HCT116 (cell line): ENCODE data around the gene SARS1. TPM values are rescaled to one million over a fixed set of nuclear protein-coding genes. Genes with fewer than 3 reads are reported as not detected.

ENCODE experiments used
- ATAC-seq: fragments of 200-7000 bp; cut with Tn5 transposase; 2 replicates; pipeline ENCODE4 v1.9.1; 2020; ENCODE audit warnings: mild to moderate bottlenecking, moderate library complexity
- BruUV-seq: library from RNA; stranded (reverse); fragments of 400-500 nt; replicated peaks from 2 replicates; lab custom pipeline; 2021; lab: Mats Ljungman, UMichigan
- CTCF ChIA-PET: fragments of 300-600 bp; sonication (Branson Sonifier 250); formaldehyde crosslinking; loops from one replicate; lab custom pipeline; 2021; ENCODE audit warnings: antibody characterized with exemption; lab: Charles Lee
- POLR2A ChIA-PET: fragments of 300-600, 350-600 bp; sonication (Branson Sonifier 250); formaldehyde crosslinking; loops from one replicate; lab custom pipeline; 2021; ENCODE audit warnings: antibody characterized with exemption; lab: Charles Lee
- RAD21 ChIA-PET, 2 experiments: fragments of 300-600 bp; sonication (Branson Sonifier 250); formaldehyde crosslinking; loops; one replicate each; lab custom pipeline; 2023; ENCODE audit warnings: low total read pairs in 2 of 2; ENCODE audit not compliant: uncharacterized antibody in 2 of 2, unreplicated experiment in 2 of 2, low non-redundant PET in 1 of 2; lab: Charles Lee
- DNase-seq: peaks from one replicate; pipeline ENCODE4 v3.0.0-alpha.2; 2010; ENCODE audit warnings: low read depth, low spot score
- H2AFZ ChIP-seq: fragments of 200-600 bp; shearing (Covaris generic), sonication (generic); 2 replicates; pipeline ENCODE4 v1.6.1; 2017; ENCODE audit warnings: low read depth, mixed run types, mixed read lengths, antibody characterized with exemption, low read length; ENCODE audit not compliant: poor library complexity, severe bottlenecking
- H3K27ac ChIP-seq: 2 replicates; pipeline ENCODE4 v1.5.1; 2012; ENCODE audit warnings: low read depth, low read length
- H3K27me3 ChIP-seq: fragments of 200-600 bp; sonication (generic); 2 replicates; pipeline ENCODE4 v1.6.1; 2016; ENCODE audit warnings: mixed run types, low read length, mixed read lengths; ENCODE audit not compliant: insufficient read depth
- H3K36me3 ChIP-seq, 2 experiments: fragments of 200-500 bp in 1 of 2; fragments of 200-600 bp in 1 of 2; sonication (Bioruptor generic) in 1 of 2; sonication (generic) in 1 of 2; 2 replicates each; pipeline versions ENCODE4 v1.5.1 to v1.6.1; 2014 to 2016; ENCODE audit warnings: low read length in 2 of 2, inconsistent platforms in 1 of 2, mixed read lengths in 1 of 2, mixed run types in 1 of 2; ENCODE audit not compliant: insufficient read depth in 2 of 2, control insufficient read depth in 1 of 2
- H3K4me1 ChIP-seq, 2 experiments: fragments of 200-600 bp in 1 of 2; sonication (generic) in 1 of 2; 2 replicates each; pipeline versions ENCODE4 v1.5.1 to v1.6.1; 2012 to 2017; ENCODE audit warnings: low read length in 2 of 2, inconsistent platforms in 1 of 2, mild to moderate bottlenecking in 1 of 2, mixed read lengths in 1 of 2, mixed run types in 1 of 2, moderate library complexity in 1 of 2; ENCODE audit not compliant: insufficient read depth in 2 of 2, control insufficient read depth in 1 of 2
- H3K4me2 ChIP-seq: fragments of 200-600 bp; sonication (generic); 2 replicates; pipeline ENCODE4 v1.6.1; 2017; ENCODE audit warnings: mixed run types, low read length, mixed read lengths
- H3K4me3 ChIP-seq, 2 experiments: fragments of 200-600 bp in 1 of 2; sonication (generic) in 1 of 2; replicated peaks in 1 of 2; 2 replicates each; pipeline ENCODE4 v1.5.1; 2011 to 2016; ENCODE audit warnings: low read length in 2 of 2, control low read depth in 1 of 2, low read depth in 1 of 2, mild to moderate bottlenecking in 1 of 2, mixed read lengths in 1 of 2, mixed run types in 1 of 2
- H3K79me2 ChIP-seq: fragments of 200-600 bp; sonication (generic); 2 replicates; pipeline ENCODE4 v1.6.1; 2017; ENCODE audit warnings: mild to moderate bottlenecking, mixed run types, low read length, moderate library complexity, mixed read lengths; ENCODE audit not compliant: insufficient read depth
- H3K9ac ChIP-seq: fragments of 200-600 bp; sonication (generic); 2 replicates; pipeline ENCODE4 v1.6.1; 2016; ENCODE audit warnings: low read length, mixed read lengths
- H3K9me2 ChIP-seq: fragments of 200-600 bp; sonication (generic), shearing (Covaris generic); 2 replicates; pipeline ENCODE4 v1.6.1; 2017; ENCODE audit warnings: mixed run types, mild to moderate bottlenecking, moderate library complexity; ENCODE audit not compliant: insufficient read depth
- H3K9me3 ChIP-seq, 2 experiments: fragments of 200-500 bp in 1 of 2; fragments of 200-600 bp in 1 of 2; sonication (Bioruptor generic) in 1 of 2; sonication (generic) in 1 of 2; 2 replicates each; pipeline ENCODE4 v1.6.1; 2014 to 2017; ENCODE audit warnings: low read length in 2 of 2, mixed read lengths in 2 of 2, inconsistent platforms in 1 of 2, low read depth in 1 of 2, mild to moderate bottlenecking in 1 of 2, mixed run types in 1 of 2, moderate library complexity in 1 of 2; ENCODE audit not compliant: control insufficient read depth in 1 of 2, insufficient read depth in 1 of 2
- H4K20me1 ChIP-seq: fragments of 200-600 bp; sonication (generic), shearing (Covaris generic); 2 replicates; pipeline ENCODE4 v1.6.1; 2017; ENCODE audit warnings: mixed run types, mild to moderate bottlenecking, moderate library complexity; ENCODE audit not compliant: insufficient read depth
- ATF3 ChIP-seq: IDR thresholded peaks from 2 replicates; pipeline ENCODE4 v1.6.1; 2012
- MAX ChIP-seq: IDR thresholded peaks from 2 replicates; pipeline ENCODE4 v1.6.1; 2012
- POLR2A ChIP-seq: IDR thresholded peaks from 2 replicates; pipeline ENCODE4 v1.7.0; 2011; ENCODE audit warnings: borderline replicate concordance; ENCODE audit not compliant: insufficient read depth, insufficient read length; ENCODE audit errors: extremely low read depth
- RAD21 ChIP-seq: IDR thresholded peaks from 2 replicates; pipeline ENCODE4 v1.6.1; 2012; ENCODE audit warnings: low read depth, mild to moderate bottlenecking
- REST ChIP-seq: IDR thresholded peaks from 2 replicates; pipeline ENCODE4 v1.6.1; 2012; ENCODE audit warnings: low read depth
- SP1 ChIP-seq: IDR thresholded peaks from 2 replicates; pipeline ENCODE4 v1.6.1; 2012; ENCODE audit warnings: low read depth
- ZFX ChIP-seq: fragments of 450-650 bp; IDR thresholded peaks from 2 replicates; pipeline ENCODE4 v1.6.1; 2017
- intact Hi-C: fragments of 100-400 bp; cut with micrococcal nuclease; formaldehyde crosslinking; loops from 2 replicates; pipeline ENCODE4 v1.10.0; 2022
- total RNA-seq: library from RNA; stranded (reverse); gene quantifications from one replicate; pipeline ENCODE4 v1.2.1, GENCODE V29; 2021; ENCODE audit not compliant: unreplicated experiment

Gene SARS1
- total RNA-seq, 1 experiment from 2014 or later: 206 TPM

- no peak for TF ChIP-seq ZFX
- no peak for TF ChIP-seq SP1
- TF ChIP-seq RAD21: no peak
- no peak for TF ChIP-seq MAX
- no peak for TF ChIP-seq ATF3
- no peak for TF ChIP-seq POLR2A
- no peak for TF ChIP-seq REST
- H3K4me1 ChIP-seq: peaks cover 3 to 10% of the 10 kb centered on the region in 2 experiments; a peak in 2 of 4 replicates
- H3K27ac ChIP-seq: no peak overlapping the region
- no peak overlapping the region for H3K4me2 ChIP-seq
- DNase-seq: no peak
- H3K9me3 ChIP-seq: no peaks in the 10 kb centered on the region
- no peak overlapping the region for H2AFZ ChIP-seq
- ChIA-PET CTCF (no interaction called here), RAD21 (no interaction called here), POLR2A (no interaction called here)
- no peak for ATAC-seq
- intact Hi-C loops: no loop called here
- no peaks in the 10 kb centered on the region for H3K36me3 ChIP-seq
- H3K9me2 ChIP-seq: no peaks in the 10 kb centered on the region
- no peak overlapping the region for H3K9ac ChIP-seq
- no peak overlapping the region for H3K4me3 ChIP-seq
- no TSS peak for BruUV-seq
- H3K27me3 ChIP-seq: no peaks in the 10 kb centered on the region
- no peaks in the 10 kb centered on the region for H3K79me2 ChIP-seq
- no peaks in the 10 kb centered on the region for H4K20me1 ChIP-seq
These were observed 44.1 kb downstream of the SARS1 start for GRCh38 chr1:109257682-109258421.
